HuH-7 (cell line): ENCODE measurements around the gene GANAB.
"Not testable (repeated sequence)": the region's sequence is repeated elsewhere in the genome, so short reads cannot be mapped to it uniquely, and the experiment has no call there.

Experiments
- DNase-seq: peaks from one replicate; pipeline ENCODE4 v3.0.0; 2011; ENCODE audit warnings: low spot score

Gene GANAB

DNA sequence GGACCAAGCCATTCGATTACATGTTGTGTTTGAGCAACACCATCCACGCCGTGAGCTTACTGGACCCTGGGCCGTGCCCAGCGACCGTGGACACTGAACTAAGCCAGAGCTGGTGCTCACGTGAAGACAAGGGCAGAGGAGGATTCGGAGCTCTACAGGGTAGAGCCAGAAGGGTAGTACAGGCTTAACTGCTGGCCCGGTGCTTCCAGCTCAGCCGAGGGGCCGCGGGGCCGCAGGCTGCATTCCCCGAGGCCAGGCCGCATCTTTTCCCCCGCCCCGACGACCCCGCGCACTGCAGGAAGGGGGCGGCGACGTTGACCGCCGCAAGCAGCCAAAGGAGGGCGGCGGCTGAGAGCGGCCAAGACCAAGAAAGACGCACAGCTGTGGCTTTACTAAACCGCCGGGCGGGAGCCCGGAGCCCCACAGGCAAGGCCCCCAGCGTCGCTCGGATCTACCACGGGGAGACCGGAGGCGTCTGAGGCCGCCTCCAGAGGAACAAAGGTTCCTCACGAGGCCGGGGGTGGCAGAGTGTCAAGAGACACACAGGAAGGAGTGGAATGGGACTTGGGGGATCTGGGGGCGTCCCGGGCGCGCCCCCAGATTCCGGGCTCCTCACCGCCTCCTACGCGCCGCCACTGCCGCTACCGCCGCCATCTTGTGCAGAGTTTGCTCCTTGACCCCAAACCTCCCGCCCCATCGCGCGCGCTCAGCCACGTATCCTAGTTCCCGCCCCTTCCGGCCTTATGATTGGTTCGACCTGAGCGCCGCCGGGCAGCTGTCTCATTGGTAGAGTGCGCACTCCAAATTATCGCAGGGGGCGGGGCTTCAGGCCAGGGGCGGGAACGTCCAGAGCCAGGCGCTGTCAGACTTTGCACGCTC lies at the start of gene GANAB:
Gene GANAB, minus strand, starts transcription at position 668 of the 879 bp plus-strand sequence. Its CDS starts 14 bp downstream, at position 654.
- peak; percentile 99 for DNase-seq

DNA sequence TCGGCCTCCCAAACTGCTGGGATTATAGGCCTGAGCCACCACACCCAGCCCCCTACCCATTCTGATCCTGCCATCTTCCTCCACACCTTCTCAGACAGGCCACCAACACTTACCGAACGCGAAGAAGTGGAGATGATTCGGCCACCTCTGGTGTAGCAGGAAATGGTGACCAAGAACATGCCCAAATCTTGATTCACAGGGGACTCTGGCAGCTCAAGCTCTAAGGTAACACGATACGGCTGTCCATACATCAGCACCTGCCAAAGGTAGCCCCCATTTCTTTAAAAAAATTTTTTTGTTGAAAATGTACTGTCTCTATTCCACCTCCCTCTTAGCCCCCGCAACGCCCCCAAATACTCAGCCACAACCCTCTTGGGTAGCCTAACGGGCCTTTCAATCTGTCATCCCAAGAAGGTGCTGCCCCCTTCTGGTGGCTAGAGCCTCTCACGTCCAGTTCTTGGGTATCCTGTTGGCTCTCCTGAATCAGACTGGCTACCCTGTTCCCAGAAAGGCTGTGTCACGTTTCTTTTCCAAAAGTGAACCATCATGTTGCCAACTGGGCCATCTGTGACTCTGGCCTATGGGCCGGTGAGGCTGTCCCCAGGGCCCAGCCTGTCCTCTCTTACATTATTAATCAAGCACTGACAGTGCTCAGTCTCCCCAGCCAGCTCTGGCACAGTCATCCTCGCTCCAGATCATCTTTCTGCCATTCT lies 48.2 kb upstream of the GANAB start:
- DNase-seq: peak; percentile 83

DNA sequence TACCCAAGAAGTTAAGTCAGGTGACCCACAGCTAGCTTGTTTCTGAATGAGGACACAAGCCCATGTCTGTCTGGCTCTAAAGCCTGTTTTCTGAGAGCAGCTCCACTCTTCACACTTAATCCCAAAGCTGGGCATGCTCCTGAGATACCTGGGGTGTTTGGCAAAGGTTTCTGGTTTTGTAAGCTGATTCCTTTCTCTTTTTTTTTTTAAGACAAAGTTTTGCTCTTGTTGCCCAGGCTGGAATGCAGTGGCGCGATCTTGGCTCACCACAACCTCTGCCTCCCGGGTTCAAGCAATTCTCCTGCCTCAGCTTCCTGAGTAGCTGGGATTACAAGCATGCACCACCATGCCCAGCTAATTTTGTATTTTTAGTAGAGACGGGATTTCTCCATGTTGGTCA lies 47.2 kb upstream of the GANAB start:
- DNase-seq: not testable (repeated sequence)

GRCh38 chr11:62689421-62690183 lies 43.2 kb upstream of the GANAB start, which contains the start of gene LRRN4CL:
LRRN4CL (minus strand) TSS chr11:62689530; CDS start chr11:62688508, 1,022 bp downstream.
- no peak for DNase-seq

DNA sequence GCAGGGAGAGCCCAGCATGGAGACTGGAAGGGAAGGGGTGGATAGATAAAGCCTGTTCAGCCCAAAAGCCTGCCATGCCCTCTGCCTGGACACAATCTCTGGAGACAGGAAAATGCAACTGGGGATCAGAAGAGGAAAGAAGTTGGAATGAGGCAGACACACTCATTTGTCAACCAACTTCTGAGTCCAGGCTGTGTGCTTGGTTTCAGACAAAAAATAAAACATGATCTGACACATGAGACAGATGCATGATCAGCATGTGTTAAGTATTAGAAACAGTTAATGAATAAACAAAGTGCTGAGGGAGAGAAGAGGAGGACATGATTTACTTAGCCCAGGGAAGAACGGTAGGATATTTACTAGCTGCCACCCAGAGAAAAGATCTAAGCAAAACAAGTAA lies 42.1 kb upstream of the GANAB start:
- DNase-seq: no peak

GRCh38 chr11:62687508-62688396 lies 41.3 kb upstream of the GANAB start:
- no peak for DNase-seq

- no peak for DNase-seq
Observed at GRCh38 chr11:62682518-62682917, 36.1 kb upstream of the GANAB start.

- DNase-seq: peak; percentile 89
Observed at GRCh38 chr11:62680825-62681240, 34.4 kb upstream of the GANAB start.

DNA sequence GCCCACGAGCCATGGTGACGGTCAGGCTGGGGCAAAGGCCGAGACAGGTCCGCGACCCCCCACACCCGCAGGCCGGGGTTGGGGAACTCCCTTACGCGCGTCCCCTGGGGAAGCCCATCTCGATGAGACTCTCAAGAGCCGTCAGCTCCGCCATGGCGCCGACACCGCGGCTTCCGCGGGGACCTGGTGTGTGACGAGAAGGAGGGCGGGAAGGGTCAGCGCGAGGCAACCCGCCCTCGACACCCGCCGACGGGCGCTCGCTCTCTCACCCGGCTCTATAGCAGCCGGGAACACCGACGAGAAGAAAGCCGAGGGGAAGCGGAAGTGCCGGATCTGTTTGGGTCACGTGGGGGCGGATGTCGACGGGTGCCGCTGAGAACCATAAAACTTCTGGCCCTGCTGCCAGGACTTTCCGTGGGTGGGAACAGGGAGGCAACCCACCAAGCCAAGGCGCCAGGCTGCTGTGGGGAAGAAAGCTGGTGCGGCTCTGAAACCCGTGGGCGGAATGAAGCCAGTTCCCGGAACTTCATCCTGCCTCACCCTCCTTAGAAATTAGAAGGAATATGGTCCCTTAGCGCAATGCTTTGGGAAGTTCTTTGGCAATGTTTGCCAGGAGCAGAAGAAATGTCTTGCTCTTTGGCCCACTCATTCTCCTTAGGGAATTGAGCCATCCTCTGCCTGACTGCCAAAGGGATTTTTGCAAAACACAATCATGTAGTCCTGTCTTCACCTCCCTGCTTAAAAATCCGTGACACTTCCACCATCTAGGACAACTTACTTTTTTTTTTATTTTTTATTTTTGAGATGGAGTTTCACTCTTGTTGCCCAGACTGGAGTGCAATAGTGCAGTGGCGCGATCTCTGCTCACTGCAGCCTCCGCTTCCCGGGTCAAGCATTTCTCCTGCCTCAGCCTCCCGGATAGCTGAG lies 32.6 kb upstream of the GANAB start, which contains the start of gene UBXN1:
Gene UBXN1, minus strand, starts transcription at position 304 of the 927 bp plus-strand sequence. Its CDS starts 150 bp downstream, at position 154.
- peak; percentile 95 for DNase-seq

DNA sequence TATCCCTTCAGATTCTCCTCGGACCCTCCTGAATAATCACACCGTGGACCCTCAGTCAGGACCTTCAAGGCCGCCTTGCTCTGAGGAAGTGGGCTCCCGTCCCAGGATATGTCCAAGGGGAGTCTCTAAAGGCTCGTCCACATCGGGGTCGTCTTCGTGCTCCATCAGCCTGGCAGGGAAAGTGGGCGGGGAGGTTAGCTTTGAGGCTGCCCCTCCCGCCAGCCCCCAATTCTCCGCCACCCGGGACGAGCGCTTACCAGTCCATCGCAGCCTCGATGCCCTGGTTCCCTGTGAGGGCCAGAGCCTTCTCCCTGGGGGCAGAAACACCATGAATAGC lies 32.0 kb upstream of the GANAB start:
- no peak for DNase-seq

GRCh38 chr11:62677714-62678113 lies 31.3 kb upstream of the GANAB start:
- no peak for DNase-seq

DNA sequence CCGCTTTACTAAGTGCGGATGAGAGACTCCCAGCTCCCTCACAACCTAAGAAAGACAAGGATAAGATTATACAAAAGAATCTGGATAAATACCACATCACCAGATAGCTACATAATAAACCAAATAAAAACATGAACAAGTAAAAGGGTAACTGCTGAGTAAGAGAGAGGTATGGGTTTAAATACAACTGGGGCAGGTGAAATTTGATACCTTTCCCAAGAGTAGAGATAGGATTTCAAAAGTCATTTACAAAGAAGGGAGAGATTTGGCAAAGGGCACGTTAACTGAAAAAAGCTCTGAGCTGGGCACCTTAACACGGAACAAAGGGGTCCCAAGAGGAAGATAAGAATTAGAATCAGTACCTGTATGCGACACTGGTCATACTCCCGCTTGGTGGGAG lies 30.7 kb upstream of the GANAB start:
- DNase-seq: no peak

DNA sequence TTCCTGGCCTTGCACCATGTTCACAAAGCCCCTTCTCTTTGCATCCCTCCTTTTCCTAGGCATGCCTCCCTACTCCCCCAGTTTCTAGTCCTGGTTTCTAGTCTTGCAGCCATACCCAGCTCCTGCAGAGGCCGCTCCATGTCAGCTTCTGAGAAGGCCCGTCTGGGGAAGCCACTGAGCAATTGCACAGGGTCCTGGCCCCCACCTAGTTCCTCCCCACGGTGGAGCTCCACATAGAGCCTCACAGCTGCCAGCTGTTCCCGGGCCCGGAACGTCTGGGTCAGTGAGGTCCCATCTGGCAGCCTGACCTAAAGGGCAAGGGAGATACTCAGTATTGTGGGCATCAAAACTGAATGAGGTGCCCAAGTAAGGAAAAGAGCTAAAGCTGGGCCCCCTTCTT lies 30.3 kb upstream of the GANAB start:
- no peak for DNase-seq

- DNase-seq: not testable (repeated sequence)
Observed at GRCh38 chr11:62675415-62675814, 29.0 kb upstream of the GANAB start.

DNA sequence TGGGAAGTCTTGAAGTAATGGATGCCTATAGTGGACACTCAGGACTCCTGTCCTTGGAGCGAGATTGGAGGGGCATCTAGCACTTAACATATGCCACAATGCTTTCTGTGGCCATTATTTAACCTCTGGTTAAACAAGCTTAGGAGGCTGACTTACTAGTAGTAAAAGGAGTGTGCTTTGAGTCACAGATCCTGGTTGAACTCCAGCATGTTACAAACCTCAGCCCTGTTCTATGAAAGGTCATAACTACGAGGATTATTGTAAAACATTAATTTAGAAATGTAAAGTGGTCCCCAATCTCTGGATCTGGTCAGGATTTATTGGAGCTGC lies 26.7 kb upstream of the GANAB start:
- no peak for DNase-seq

- DNase-seq: peak; percentile 80
Observed at GRCh38 chr11:62671608-62672389, 25.4 kb upstream of the GANAB start, which contains the start of the genes LBHD1 and UQCC3. LBHD1 (minus strand) TSS chr11:62672267; CDS start chr11:62670031, 2,236 bp downstream. UQCC3 (plus strand) TSS chr11:62671673; CDS start chr11:62671746, 73 bp downstream.

GRCh38 chr11:62671236-62671607 lies 24.8 kb upstream of the GANAB start:
- no peak for DNase-seq

- DNase-seq: no peak
Observed at GRCh38 chr11:62669420-62670161, 23.2 kb upstream of the GANAB start.

- DNase-seq: no peak
Observed at GRCh38 chr11:62667460-62667859, 21.0 kb upstream of the GANAB start.
